Brain pericyte (primary cell): Measurements from ENCODE around the gene KRI1.
"Not testable (repeated sequence)": the region's sequence is repeated elsewhere in the genome, so short reads cannot be mapped to it uniquely, and the experiment has no call there.

ENCODE experiments used
- DNase-seq: peaks from one replicate; pipeline ENCODE4 v3.0.0-alpha.2; 2012; ENCODE audit warnings: low read depth, low spot score

Gene KRI1

DNA sequence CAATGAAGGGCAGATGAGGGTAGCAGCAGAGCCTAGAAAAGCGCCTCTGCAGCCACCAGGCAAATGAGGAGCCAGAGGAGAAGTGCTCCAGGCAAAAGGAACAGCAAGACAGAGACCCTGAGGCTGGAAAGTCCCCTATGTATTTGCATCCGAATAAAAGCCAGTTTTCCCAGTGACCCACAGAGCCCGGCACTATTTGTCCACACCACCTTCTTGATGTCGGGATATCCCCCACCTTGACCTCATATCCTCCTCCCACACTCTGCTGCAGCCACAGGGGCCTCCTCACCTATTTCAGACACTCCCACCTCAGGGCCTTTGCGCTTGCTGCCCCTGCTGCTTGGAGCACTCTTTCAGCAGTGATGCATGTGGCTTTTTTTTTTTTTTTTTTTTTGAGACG lies 15.5 kb downstream of the KRI1 start:
- no peak for DNase-seq

DNA sequence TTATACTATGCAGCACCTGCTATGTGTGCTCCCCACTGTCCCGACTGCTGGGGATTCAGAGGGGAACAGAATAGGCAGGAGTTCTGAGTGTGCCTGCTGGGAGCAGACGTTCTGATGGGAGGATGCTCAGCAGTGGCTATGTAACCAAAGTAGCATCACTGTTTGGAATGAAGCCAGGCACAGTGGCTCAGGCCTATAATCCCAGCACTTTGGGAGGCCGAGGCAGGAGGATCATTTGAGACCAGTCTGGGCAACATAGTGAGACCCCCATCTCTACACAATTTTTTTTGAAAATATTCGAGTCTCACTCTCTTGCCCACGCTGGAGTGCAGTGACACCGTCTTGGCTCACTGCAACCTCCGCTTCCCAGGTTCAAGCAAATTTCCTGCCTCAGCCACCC lies 16.1 kb downstream of the KRI1 start:
- no peak for DNase-seq

DNA sequence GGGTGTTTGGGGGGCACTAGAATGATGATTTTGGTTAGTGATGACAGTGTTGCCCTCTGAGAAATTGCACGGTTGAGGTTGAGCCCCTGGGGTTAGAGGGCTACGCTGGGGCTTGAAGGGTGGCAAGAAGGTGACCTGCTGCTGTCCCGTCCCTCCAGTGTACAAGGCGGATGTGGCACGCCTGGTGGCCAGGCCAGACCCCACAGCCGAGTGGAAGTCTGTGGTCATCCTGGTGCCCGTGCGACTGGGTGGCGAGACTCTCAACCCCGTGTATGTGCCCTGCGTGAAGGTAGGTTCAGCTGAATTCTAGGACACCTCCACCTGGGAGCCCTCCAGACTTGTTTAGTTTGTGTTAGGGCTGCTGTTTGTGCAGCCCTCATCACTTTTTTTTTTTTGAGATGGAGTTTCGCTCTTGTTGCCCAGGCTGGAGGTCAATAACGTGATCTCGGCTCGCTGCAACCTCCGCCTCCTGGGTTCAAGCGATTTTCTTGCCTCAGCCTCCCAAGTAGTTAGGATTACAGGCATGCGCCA lies 17.0 kb downstream of the KRI1 start:
- no peak for DNase-seq

DNA sequence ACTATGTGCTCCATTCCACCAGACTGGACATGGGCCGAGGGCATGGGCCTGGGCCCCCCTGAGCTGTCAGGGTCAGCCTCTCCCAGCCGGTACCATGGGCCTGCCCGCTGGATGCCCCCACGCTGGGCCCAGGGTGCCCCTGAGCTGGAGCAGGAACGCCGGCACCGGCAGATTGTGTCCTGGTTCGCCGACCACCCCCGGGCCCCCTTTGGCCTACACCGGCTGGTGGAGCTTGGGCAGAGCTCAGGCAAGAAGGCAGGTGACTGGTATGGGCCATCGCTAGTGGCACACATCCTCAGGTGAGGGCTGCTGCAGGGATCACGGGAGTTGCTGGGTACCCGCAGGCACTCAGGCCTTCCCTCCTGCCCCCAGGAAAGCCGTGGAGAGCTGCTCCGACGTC lies 19.0 kb downstream of the KRI1 start:
- DNase-seq, result no peak

DNA sequence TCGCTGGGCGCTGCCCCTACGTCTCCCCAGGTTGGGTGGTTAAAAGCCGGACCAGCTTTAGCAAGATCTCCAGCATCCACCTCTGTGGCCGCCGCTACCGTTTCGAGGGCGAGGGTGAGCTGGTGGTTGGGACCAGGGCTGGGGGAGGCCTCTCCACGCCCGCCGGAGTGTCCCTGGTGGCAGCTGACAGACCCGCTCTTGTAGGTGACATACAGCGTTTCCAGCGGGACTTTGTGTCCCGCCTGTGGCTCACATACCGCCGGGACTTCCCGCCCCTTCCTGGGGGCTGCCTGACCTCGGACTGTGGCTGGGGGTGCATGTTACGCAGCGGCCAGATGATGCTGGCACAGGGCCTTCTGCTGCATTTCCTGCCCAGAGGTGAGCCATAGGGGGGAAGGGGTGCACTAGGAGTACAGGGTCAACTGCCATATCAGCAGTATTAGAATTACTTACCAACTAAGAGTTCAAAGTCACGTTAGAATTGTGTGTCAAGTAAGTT lies 21.0 kb downstream of the KRI1 start:
- DNase-seq, result no peak

DNA sequence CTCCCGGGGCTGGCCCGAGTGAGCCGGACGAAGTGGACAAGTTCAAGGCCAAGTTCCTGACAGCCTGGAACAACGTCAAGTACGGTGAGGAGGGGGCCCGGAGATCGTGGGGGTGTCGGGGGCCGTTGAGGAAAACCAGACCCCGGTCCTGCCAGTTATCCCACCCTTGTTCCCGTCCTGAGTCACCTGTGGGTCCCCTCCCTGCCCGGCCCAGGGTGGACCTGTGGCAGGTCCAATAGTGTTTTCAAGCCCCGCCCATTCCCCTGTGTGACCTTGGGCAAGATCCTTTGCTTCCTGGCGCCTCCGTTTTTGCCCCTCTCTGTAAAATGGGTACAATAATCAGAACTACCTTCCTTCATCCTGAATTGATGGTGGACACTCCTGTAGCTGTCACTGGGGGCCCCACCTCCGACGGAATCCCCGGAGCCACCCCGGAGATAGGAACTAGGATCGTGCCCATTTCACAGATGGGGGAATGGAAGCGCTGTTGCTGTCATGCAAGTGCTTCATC lies 21.5 kb downstream of the KRI1 start:
- DNase-seq, result no peak

DNA sequence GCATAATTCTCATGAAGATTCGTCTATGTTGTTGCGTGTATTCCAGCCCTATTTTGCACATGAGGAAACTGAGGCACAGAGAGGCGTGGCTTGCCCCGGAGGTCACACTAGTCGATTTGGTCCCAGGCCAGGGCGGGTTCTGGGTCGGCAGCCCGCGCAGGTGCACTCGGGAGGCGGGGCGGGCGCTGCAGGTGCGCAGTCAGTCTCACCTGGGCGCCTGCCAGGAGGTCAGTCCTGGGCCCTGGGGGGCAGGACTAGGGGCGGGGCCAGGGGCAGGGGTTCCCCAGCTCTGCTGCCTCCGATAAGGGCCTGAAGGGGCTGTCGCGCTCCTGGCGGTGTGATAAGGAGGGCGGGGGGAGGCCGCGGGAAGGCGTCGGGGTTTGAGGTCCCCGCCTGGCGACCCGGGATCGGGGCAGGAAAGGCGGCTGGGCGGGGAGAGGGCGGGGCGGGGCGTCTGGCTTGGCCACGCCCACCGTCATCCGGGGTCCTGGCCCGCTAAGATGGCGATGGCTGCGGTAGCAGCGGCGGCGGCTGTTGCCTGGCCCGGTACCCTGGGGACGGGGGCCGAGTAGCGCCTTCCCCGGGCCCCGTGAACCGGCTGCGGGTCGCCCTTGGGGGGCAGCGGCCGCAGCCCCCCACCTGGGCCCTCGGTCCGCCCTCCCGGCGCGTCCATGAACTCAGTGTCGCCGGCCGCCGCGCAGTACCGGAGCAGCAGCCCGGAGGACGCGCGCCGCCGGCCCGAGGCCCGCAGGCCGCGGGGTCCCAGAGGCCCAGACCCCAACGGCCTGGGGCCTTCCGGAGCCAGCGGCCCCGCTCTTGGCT lies 22.2 kb downstream of the KRI1 start, which contains the start of gene ATG4D:
ATG4D (plus strand) TSS at position 485 of the 822 bp plus-strand sequence; CDS start at position 672, 187 bp downstream.
- DNase-seq, result no peak

DNA sequence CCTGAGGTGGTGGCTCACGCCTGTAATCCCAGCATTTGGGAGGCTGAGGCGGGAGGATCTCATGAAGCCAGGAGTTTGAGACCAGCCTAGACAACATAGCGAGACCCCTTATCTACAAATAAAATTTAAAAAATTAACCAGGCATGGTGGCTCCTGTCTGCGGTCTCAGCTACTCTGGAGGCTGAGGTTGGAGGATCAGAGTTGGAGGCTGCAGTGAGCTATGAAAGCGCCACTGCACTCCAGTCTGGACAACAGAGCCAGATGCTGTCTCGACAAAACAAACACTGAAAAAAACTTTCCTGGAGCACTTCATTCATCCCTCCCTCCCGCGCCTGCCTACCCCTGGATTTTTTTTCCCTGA lies 22.8 kb downstream of the KRI1 start:
- DNase-seq, result no peak

DNA sequence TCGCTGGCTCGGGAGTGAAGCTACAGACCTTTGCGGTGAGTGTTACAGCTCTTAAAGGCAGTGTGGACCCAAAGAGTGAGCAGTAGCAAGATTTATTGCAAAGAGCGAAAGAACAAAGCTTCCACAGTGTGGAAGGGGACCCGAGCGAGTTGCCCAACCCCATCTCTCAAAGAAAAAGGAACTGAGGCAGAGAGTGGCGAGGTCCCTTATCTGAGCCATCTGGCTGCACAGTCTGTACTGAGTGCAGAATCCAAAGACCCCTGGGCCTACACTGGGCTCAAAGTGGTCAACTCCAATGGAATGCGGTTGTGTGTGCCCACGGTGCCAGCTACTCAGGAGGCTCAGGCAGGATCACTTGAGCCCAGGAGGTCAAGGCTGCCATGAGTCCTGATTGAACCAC lies 26.8 kb downstream of the KRI1 start:
- not testable (repeated sequence) for DNase-seq

DNA sequence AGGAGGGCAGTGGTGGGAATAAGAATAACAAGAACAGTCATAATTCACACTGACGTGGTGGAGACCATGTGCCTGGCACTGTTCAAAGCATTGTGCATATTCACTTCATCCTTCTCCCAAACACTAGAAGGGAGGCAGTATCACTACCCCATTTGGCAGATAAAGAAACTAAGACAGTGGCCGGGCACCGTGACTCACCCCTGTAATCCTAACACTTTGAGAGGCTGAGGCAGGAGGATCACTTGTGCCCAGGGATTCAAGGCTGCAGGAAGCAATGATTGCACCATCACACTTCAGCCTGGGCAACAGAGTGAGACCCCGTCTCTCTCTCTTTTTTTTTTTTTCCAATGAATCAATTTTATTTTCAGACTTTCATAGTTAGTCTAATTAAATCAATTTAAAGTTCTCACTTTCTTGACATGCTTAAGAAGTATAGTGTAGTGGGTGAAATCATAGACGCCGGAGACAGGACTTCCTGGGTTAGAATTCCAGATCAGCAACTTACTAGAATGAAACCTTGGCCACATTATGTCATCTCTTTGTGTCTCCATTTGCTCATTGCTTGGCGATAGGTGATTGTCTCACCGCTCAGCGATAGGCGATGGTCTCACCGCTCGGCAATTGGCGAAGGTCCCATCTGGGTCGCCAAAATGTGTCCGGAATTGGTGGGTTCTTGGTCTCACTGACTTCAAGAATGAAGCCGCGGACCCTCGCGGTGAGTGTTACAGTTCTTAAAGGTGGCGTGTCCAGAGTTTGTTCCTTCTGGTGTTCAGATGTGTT lies 27.4 kb downstream of the KRI1 start:
- no peak for DNase-seq

DNA sequence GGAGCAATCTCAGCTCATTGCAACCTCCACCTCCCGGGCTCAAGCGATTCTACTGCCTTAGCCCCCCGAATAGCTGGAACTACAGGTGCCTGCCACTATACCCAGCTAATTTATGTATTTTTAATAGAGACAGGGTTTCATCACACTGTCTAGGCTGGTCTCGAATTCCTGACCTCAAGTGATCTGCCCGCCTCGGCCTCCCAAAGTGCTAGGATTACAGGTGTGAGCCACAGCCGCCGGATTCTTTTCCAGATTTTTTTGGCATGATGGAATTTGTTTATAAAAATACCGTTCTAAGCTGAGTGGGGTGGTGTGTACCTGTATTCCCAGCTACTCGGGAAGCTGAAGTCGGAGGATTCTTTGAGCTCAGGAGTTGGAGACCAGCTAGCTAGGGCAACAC lies 28.1 kb downstream of the KRI1 start:
- no peak for DNase-seq

DNA sequence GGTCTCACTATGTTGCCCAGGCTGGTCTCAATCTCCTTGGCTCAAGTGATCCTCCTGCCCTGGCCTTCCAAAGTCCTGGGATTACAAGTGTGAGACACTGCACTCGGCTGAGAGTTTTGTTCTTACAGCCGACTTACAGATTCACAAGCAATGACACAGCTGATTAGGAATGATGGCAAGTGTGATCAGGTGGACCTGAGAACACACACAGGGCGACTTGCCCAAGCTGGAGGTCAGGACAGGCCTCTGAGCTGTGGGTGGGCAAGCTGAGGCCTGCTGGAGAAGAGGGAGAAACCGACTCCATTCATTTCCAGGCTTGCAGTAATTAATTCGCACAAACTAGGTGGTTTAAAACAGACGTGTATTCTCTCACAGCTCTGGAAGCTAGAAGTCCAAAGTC lies 30.2 kb downstream of the KRI1 start:
- no peak for DNase-seq

DNA sequence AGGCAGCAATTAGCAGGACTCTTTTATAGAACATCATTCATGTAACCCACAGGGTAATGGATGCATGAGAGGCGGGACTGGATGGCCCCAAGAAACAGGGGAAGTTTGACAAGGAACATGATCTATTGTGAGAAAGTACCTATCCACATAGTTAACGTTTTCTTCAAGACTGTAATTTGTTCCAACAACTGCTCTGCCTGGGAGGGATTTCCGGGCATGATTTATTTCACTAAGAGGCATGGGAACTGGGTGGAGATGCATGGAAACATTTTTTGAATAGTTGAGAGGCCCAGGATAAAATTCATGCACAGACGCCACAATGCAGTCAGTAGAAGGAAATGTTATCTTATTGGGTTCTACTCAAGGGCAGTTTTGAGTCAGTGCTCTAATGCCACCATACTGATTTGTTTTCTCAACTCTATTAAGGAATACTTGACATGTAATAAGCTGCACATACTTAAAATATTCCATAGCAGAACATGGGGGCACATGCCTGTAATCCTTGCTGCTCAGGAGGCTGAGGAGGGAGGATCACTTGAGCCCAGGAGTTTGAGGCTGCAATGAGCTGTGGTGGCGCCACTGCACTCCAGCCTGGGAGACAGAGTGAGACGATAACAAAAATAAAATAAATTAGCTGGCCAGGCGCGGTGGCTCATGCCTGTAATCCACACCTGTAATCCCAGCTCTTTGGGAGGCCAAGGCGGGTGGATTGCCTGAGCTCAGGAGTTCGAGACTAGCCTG lies 32.0 kb downstream of the KRI1 start:
- DNase-seq, result no peak

DNA sequence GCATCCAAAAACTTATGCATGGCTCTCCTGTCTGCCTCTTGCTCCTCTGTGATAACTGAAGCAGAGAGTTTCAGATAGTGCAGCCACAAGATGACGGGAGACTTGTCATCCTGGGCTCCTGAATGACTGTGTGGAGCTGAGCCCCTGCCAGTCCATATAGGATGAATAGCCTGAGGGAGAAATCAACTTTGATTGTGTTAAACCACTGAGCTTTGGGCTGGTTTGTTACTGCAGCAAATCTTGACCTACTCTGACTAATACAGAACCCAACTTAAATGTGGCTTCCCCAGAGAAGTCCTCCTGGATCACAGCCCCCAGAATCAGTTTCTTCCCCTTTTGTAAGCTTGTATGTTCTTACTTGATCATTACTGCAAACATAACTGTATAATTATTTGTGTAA lies 33.4 kb downstream of the KRI1 start:
- no peak for DNase-seq

DNA sequence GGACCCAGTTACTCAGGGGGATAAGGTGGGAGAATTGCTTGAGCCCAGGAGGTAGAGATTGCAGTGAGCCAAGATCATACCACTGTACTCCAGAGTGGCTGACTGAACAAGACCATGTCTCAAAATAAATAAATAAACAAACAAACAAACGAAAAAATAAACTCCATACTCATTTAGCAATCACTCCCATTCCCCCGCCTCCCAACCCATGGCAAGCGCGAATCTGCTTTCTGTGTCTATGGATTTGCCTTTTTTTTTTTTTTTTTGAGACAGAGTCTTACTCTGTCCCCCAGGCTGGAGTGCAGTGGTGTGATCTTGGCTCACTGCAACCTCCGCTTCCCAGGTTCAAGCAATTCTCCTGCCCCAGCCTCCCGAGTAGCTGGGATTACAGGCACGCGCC lies 38.9 kb downstream of the KRI1 start:
- not testable (repeated sequence) for DNase-seq

DNA sequence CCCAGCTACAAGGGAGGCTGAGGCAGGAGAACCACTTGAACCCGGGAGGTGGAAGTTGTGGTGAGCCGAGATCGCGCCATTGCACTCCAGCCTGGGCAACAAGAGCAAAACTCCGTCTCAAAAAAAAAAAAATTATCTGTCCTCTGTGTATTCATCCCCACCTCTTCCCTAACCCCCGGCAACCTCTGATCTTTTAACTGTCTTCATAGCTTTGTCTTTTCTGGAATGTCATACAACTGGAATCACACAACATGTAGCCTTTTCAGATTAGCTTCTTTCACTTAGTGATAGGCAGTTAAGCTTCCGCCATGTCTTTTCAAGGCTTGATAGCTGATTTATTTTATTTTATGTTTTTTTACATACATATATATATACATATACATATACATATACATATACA lies 40.2 kb downstream of the KRI1 start:
- DNase-seq, result no peak

DNA sequence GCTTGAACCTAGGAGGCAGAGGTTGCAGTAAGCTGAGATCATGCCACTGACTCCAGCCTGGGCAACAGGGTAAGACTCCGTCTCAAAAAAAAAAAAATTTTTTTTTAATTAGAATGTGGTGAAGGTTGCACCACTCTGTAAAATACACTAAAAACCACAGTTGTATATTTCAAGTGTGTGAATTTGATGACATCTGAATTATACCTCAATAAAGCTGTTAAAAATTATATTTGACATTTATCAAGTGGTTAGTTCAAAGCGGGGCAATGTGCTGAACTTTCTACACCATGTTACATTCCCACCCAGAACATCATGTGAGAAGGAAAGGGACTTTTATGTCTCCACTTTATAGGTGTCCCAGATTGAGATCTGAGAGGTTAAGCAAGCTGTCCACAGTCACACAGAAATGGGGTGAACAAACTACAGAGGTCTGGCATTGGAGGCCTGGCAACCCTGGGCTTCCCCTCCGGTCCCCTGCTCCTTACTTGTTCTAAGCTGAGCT lies 42.6 kb downstream of the KRI1 start:
- DNase-seq, result no peak

DNA sequence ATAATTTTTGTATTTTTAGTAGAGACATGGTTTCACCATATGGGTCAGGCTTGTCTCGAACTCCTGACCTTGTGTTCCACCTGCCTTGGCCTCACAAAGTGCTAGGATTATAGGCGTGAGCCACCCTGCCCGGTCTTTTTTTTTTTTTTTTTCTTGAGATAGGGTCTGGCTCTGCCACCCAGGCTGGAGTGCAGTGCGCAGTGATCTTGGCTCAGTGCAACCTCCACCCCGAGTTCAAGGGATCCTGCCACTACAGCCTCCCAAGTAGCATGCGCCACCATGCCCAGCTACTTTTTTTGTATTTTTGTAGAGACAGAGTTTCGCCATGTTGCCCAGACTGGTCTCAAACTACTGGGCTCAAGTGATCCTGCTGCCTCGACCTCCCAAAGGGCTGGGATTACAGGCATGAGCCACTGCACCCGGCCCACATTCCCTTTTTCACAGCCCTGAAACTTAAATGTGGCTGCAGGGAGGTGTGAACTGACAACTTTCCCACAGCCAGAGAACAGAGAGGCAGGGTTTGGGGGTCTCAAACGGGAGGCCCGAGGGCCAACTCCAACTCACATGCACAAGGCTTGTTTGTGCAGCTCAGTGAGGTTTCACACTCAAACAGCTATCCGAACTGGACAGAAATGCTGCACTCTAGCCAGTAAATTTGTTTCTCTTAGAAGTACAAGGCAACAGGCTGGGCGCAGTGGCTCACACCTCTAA lies 44.2 kb downstream of the KRI1 start:
- no peak for DNase-seq

DNA sequence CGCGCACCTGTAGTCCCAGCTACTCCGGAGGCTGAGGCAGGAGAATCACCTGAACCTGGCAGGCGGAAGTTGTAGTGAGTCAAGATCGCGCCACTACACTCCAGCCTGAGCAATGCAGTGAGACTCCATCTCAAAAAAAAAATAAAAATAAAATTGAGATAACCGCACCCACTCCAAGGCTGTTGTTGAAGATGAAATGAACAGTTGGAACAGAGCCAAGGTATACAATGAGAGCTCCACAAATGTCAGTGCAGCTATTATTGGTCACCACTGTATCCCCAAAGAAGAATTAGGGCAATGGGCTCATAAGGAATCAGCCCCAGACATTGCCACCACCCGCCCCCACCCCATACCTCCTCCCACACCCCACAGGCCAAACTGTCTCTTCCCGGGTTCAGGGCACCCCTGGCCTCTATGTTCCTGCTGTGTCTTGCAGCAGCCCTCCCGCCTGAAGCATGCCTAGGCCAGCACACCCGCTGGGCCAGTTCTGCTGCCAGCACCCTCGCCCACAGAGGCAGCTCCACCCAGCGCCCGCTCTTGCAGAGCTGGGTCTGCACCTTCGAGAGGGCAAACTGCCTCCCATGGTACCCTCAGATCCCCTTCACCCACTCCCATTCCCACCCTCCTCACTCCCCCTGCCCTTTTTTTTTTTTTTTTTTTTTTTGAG lies 45.0 kb downstream of the KRI1 start:
- no peak for DNase-seq

DNA sequence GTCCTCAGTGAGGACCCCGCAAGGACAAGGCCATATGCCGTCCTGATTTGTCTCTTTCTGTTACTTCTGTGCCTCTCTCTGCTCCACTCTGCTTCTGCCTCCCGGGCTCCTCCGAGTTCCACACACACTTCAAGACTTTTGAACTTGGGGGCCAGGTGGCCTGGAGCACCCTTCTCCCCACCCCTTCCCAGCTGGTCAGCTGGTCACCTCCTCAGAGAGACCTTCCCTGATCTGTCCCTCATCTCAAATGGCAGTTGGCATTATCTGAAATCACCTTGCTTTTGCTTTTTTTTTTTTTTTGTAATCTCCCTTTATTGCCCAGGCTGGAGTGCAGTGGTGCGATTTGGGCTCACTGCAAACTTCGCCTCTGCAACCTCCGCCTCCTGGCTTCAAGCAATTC lies 46.4 kb downstream of the KRI1 start:
- no peak for DNase-seq
